Tibial nerve (tissue), 4 donors: ENCODE results near the gene SHMT1.

Experiments used
- CTCF ChIP-seq, 5 experiments: fragments of 200-600 bp in 3 of 5; fragments of 450-650 bp in 2 of 5; sonication (generic) in 3 of 5; IDR thresholded peaks; one replicate each; pipeline ENCODE4 v1.5.1; 2016 to 2019; ENCODE audit warnings: antibody characterized with exemption in 5 of 5, mild to moderate bottlenecking in 3 of 5, moderate library complexity in 2 of 5
- EP300 ChIP-seq, 2 donors: sonication (generic); formaldehyde crosslinking; IDR thresholded peaks; one replicate each; pipeline ENCODE4 v1.6.1; 2017; ENCODE audit warnings: antibody characterized with exemption in 2 of 2, mild to moderate bottlenecking in 1 of 2
- POLR2A ChIP-seq, 2 donors: fragments of 450-650 bp; IDR thresholded peaks; one replicate each; pipeline ENCODE4 v1.6.1; 2017; ENCODE audit warnings: antibody characterized with exemption in 2 of 2, mild to moderate bottlenecking in 2 of 2, moderate library complexity in 2 of 2

- TF ChIP-seq CTCF (IDR thresholded peaks at IDR 0.05) = no peak
- TF ChIP-seq POLR2A (IDR thresholded peaks at IDR 0.05) = no peak
- no peak for TF ChIP-seq EP300 (IDR thresholded peaks at IDR 0.05)
These were observed 17.3 kb upstream of the SHMT1 start for GRCh38 chr17:18380471-18381157.
